SU-DHL-6 (cell line): ENCODE results near the gene ZNF107.

Experiments used
- H2AFZ ChIP-seq: fragments of 200-600 bp; sonication (generic); 2 replicates; pipeline ENCODE4 v1.6.1; 2014; ENCODE audit warnings: low read depth, mild to moderate bottlenecking, moderate library complexity, mixed read lengths, antibody characterized with exemption, low read length; ENCODE audit not compliant: severe bottlenecking
- H3F3A ChIP-seq: fragments of 200-600 bp; shearing (Covaris generic); 2 replicates; pipeline ENCODE4 v1.6.0; 2016; ENCODE audit warnings: antibody characterized with exemption, mild to moderate bottlenecking; ENCODE audit not compliant: insufficient read depth
- H3K27ac ChIP-seq: fragments of 200-600 bp; sonication (generic); 2 replicates; pipeline ENCODE4 v1.5.1; 2016; ENCODE audit warnings: low read depth, mild to moderate bottlenecking, low read length, moderate library complexity, mixed read lengths
- H3K27me3 ChIP-seq: fragments of 200-600 bp; sonication (generic), shearing (Covaris generic); 2 replicates; pipeline ENCODE4 v1.6.0; 2014; ENCODE audit warnings: mild to moderate bottlenecking, low read length
- H3K36me3 ChIP-seq: fragments of 200-600 bp; sonication (generic); 2 replicates; pipeline ENCODE4 v1.6.1; 2014; ENCODE audit warnings: mild to moderate bottlenecking, low read length, mixed read lengths
- H3K4me2 ChIP-seq: fragments of 300-600, 200-600 bp; shearing (Covaris generic), sonication (generic); 2 replicates; pipeline ENCODE4 v1.6.0; 2014; ENCODE audit warnings: low read length, low read depth, mild to moderate bottlenecking; ENCODE audit not compliant: poor library complexity, severe bottlenecking
- H3K4me3 ChIP-seq: fragments of 200-600 bp; sonication (generic); 2 replicates; pipeline ENCODE4 v1.5.1; 2014; ENCODE audit warnings: antibody characterized with exemption, low read length, mild to moderate bottlenecking, mixed read lengths; ENCODE audit not compliant: insufficient read depth, poor library complexity, severe bottlenecking
- H3K79me2 ChIP-seq: fragments of 200-600 bp; sonication (generic); 2 replicates; pipeline ENCODE4 v1.6.1; 2014; ENCODE audit warnings: mild to moderate bottlenecking, low read length, moderate library complexity; ENCODE audit not compliant: insufficient read depth
- H3K9ac ChIP-seq: fragments of 200-600 bp; sonication (generic); 2 replicates; pipeline ENCODE4 v1.7.0; 2014; ENCODE audit warnings: mild to moderate bottlenecking, low read length
- H3K9me2 ChIP-seq: fragments of 200-600 bp; sonication (generic); replicated peaks from 2 replicates; pipeline ENCODE4 v1.6.1; 2014; ENCODE audit warnings: low read length; ENCODE audit not compliant: insufficient read depth
- H3K9me3 ChIP-seq: fragments of 200-600 bp; sonication (generic); 2 replicates; pipeline ENCODE4 v1.6.1; 2014; ENCODE audit warnings: low read length, mixed read lengths; ENCODE audit not compliant: insufficient read depth
- H4K20me1 ChIP-seq: fragments of 200-600 bp; sonication (generic); 2 replicates; pipeline ENCODE4 v1.6.1; 2014; ENCODE audit warnings: low read depth, mild to moderate bottlenecking, antibody characterized with exemption, low read length, moderate library complexity, mixed read lengths
- CTCF ChIP-seq: fragments of 200-600 bp; sonication (generic); IDR thresholded peaks from one replicate; pipeline ENCODE4 v1.5.1; 2017; ENCODE audit warnings: antibody characterized with exemption, mild to moderate bottlenecking, low read length, moderate library complexity; ENCODE audit not compliant: insufficient read depth, poor library complexity, severe bottlenecking
- EZH2phosphoT487 ChIP-seq: fragments of 200-600 bp; sonication (generic), shearing (Covaris generic); conservative IDR thresholded peaks from 2 replicates; pipeline ENCODE4 v1.6.1; 2018; ENCODE audit warnings: mild to moderate bottlenecking, antibody characterized with exemption, low read length, moderate library complexity, mixed read lengths

Gene ZNF107

GRCh38 chr7:64665980-64666662 is at the start of gene ZNF107:
ZNF107 (plus strand) TSS chr7:64666133; CDS start chr7:64666283, 150 bp downstream.
- Histone ChIP-seq H3K27ac (peak within 1 kb of the TSS; percentile 93), H3K9me2 (no peaks in the 10 kb centered on the region), H3K27me3 (no peaks in the 10 kb centered on the region), H3K36me3 (peaks cover 10% of the 10 kb centered on the region), H4K20me1 (no peaks in the 10 kb centered on the region), H3K79me2 (peaks cover 56% of the 10 kb centered on the region), H3K4me2 (peak within 1 kb of the TSS; percentile 94), H3K4me3 (peak within 1 kb of the TSS; percentile 97), H3K9me3 (no peaks in the 10 kb centered on the region), H3F3A (peaks cover 44% of the 10 kb centered on the region), H3K9ac (peak within 1 kb of the TSS; percentile 93), H2AFZ (peak within 1 kb of the TSS; percentile 93)
- TF ChIP-seq EZH2phosphoT487: no peak
- no peak for TF ChIP-seq CTCF

- H3K9me2 ChIP-seq: no peaks in the 10 kb centered on the region
- H3K4me3 ChIP-seq: no peak overlapping the region
- TF ChIP-seq CTCF (peak; percentile 43), EZH2phosphoT487 (no peak)
- no peak overlapping the region for H3K9ac ChIP-seq
- no peak overlapping the region for H2AFZ ChIP-seq
- H3K9me3 ChIP-seq: peaks cover 38% of the 10 kb centered on the region
- H3K27ac ChIP-seq: no peak overlapping the region
- no peaks in the 10 kb centered on the region for H4K20me1 ChIP-seq
- no peaks in the 10 kb centered on the region for H3F3A ChIP-seq
- no peaks in the 10 kb centered on the region for H3K27me3 ChIP-seq
- H3K36me3 ChIP-seq: 0 out of 2 replicates have a peak, but pooled peaks cover 5% of the 10 kb centered on the region
- H3K79me2 ChIP-seq: no peaks in the 10 kb centered on the region
- H3K4me2 ChIP-seq: no peak overlapping the region
Measured at GRCh38 chr7:64618785-64619456, 47.0 kb upstream of the ZNF107 start.

- Histone ChIP-seq H3K9me2 (no peaks in the 10 kb centered on the region), H3K4me2 (no peak overlapping the region), H2AFZ (no peak overlapping the region), H3K36me3 (0 out of 2 replicates have a peak, but pooled peaks cover 5% of the 10 kb centered on the region), H3K27ac (no peak overlapping the region), H3K27me3 (no peaks in the 10 kb centered on the region), H3K4me3 (no peak overlapping the region), H3F3A (no peaks in the 10 kb centered on the region), H3K9ac (no peak overlapping the region), H3K79me2 (no peaks in the 10 kb centered on the region), H3K9me3 (peaks cover 38% of the 10 kb centered on the region), H4K20me1 (no peaks in the 10 kb centered on the region)
- no peak for TF ChIP-seq CTCF
- no peak for TF ChIP-seq EZH2phosphoT487
Measured at GRCh38 chr7:64619705-64620104, 46.2 kb upstream of the ZNF107 start.
